Naive thymus-derived CD8-positive, alpha-beta T cell (primary cell): ENCODE measurements around the gene PEX5L. TPM values are rescaled to one million over a fixed set of nuclear protein-coding genes. Genes with fewer than 3 reads are reported as not detected.

Source experiments
- ATAC-seq, 2 donors: fragments of 150-1000 bp; cut with Tn5 transposase in 1 of 2; sonication (Bioruptor Pico), chemical (Tn5 transposase) in 1 of 2; 1 replicate in 1 of 2; 2 replicates in 1 of 2; pipeline ENCODE4 v1.10.0; 2021; ENCODE audit warnings: mild to moderate bottlenecking in 2 of 2, moderate library complexity in 2 of 2
- POLR2A ChIA-PET: fragments of 350-600 bp; sonication (Branson Sonifier 250); formaldehyde crosslinking; loops from one replicate; lab custom pipeline; 2021; ENCODE audit warnings: antibody characterized with exemption; lab: Charles Lee
- DNase-seq, 10 donors: peaks; one replicate each; pipeline versions ENCODE4 v3.0.0 to v3.0.0-alpha.2; 2020 to 2022
- H3K27ac Mint-ChIP-seq, 10 donors: one replicate each; pipeline ENCODE4 v1.8.0; 2020 to 2022; ENCODE audit warnings: mild to moderate bottlenecking in 10 of 10, mixed read lengths in 10 of 10, moderate library complexity in 4 of 10, inconsistent platforms in 1 of 10
- H3K27me3 Mint-ChIP-seq, 5 donors: one replicate each; pipeline ENCODE4 v1.8.0; 2021 to 2022; ENCODE audit warnings: mixed read lengths in 5 of 5
- H3K36me3 Mint-ChIP-seq, 3 donors: one replicate each; pipeline ENCODE4 v1.8.0; 2020 to 2022; ENCODE audit warnings: mixed read lengths in 3 of 3, mild to moderate bottlenecking in 2 of 3, inconsistent platforms in 1 of 3
- H3K4me1 Mint-ChIP-seq, 4 donors: one replicate each; pipeline ENCODE4 v1.8.0; 2021 to 2022; ENCODE audit warnings: mixed read lengths in 4 of 4
- H3K4me3 Mint-ChIP-seq, 10 donors: one replicate each; pipeline ENCODE4 v1.8.0; 2020 to 2022; ENCODE audit warnings: mild to moderate bottlenecking in 10 of 10, mixed read lengths in 10 of 10, moderate library complexity in 6 of 10, inconsistent platforms in 1 of 10
- H3K9me3 Mint-ChIP-seq, 9 donors: one replicate each; pipeline ENCODE4 v1.8.0; 2020 to 2022; ENCODE audit warnings: mixed read lengths in 9 of 9, mild to moderate bottlenecking in 3 of 9, inconsistent platforms in 1 of 9, moderate library complexity in 1 of 9
- polyA plus RNA-seq, 3 donors: library from polyadenylated mRNA; unstranded; fragments of 300-500 nt; fragmentation: Illumina TruSeq; gene quantifications; one replicate each; pipeline ENCODE4 v1.2.3, GENCODE V29; 2021
- total RNA-seq, 8 experiments: library from RNA in 2 of 8; stranded (reverse) in 2 of 8; gene quantifications; one replicate each; pipeline ENCODE4 v1.2.3 and lab custom pipeline; 2021 to 2026

Gene PEX5L
- total and polyA plus RNA-seq, 5 experiments from 2014 or later: 0.03 to 0.26 TPM; not detected in 3

GRCh38 chr3:180000500-180000899 is 36.2 kb downstream of the PEX5L start:
- Mint-ChIP-seq H3K27ac (no peak overlapping the region), H3K4me3 (no peak overlapping the region), H3K36me3 (no peaks in the 10 kb centered on the region), H3K27me3 (no peaks in the 10 kb centered on the region), H3K4me1 (no peaks in the 10 kb centered on the region), H3K9me3 (peaks cover 0 to 5% (median 0%) of the 10 kb centered on the region in 9 donors)
- ATAC-seq (no peak), DNase-seq (no peak)
- POLR2A ChIA-PET: no interaction called here

DNA sequence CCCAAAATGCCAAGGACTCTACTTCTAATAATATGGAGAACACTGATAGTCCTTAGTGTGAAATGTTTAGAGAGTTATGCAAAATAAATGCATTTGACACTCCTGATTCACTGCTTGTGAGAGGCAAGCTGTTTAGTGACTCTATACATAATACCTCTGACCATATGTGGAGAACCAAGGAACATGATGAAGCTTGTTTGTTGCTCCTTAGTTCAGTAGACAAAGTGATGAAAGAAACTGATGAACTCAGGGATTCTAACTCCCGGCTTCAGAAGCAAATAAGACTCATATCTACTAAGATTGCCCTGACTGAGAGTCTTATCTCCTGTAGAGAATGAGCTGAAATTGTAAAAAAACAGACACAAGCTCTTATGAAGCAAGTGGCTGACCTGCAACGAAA is 41.3 kb downstream of the PEX5L start:
- Mint-ChIP-seq H3K36me3 (no peaks in the 10 kb centered on the region), H3K27me3 (no peaks in the 10 kb centered on the region), H3K4me1 (no peaks in the 10 kb centered on the region), H3K9me3 (peaks cover 0 to 5% (median 0%) of the 10 kb centered on the region in 9 donors), H3K4me3 (no peak overlapping the region), H3K27ac (no peak overlapping the region)
- ATAC-seq: no peak
- no peak for DNase-seq
- POLR2A ChIA-PET: no interaction called here

DNA sequence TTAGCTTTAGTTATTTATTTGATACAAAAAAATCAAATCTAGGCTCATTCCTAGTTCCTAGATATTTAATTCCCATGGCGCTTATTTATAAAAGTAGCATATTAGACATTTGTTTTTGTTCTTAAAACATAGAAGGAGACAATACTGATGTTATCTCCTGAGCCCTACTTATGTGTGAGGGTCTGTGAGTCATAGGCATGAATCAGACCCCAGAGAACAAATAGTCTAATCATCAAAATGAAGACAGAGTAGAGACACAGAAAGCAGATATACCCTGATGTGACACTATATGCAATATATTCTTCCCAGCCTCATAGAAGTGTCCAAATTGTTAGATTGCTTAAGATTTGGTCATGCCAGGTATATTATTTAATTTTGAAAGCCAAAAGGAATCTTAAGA is 44.9 kb downstream of the PEX5L start:
- H3K4me1 Mint-ChIP-seq: no peaks in the 10 kb centered on the region
- DNase-seq (no peak), ATAC-seq (no peak)
- no peak overlapping the region for H3K27ac Mint-ChIP-seq
- no peaks in the 10 kb centered on the region for H3K36me3 Mint-ChIP-seq
- H3K27me3 Mint-ChIP-seq: peaks cover 0 to 3% (median 0%) of the 10 kb centered on the region in 5 donors
- peaks cover 0 to 5% (median 0%) of the 10 kb centered on the region in 9 donors for H3K9me3 Mint-ChIP-seq
- no peak overlapping the region for H3K4me3 Mint-ChIP-seq
- POLR2A ChIA-PET: no interaction called here

- peaks cover 0 to 1% (median 0%) of the 10 kb centered on the region in 9 donors for H3K9me3 Mint-ChIP-seq
- no peak for DNase-seq
- no peak overlapping the region for H3K4me3 Mint-ChIP-seq
- no peak for ATAC-seq
- no peaks in the 10 kb centered on the region for H3K4me1 Mint-ChIP-seq
- no peaks in the 10 kb centered on the region for H3K36me3 Mint-ChIP-seq
- peaks cover 0 to 3% (median 0%) of the 10 kb centered on the region in 5 donors for H3K27me3 Mint-ChIP-seq
- POLR2A ChIA-PET: no interaction called here
- no peak overlapping the region for H3K27ac Mint-ChIP-seq
Observed at GRCh38 chr3:179991104-179991503, 45.6 kb downstream of the PEX5L start.

DNA sequence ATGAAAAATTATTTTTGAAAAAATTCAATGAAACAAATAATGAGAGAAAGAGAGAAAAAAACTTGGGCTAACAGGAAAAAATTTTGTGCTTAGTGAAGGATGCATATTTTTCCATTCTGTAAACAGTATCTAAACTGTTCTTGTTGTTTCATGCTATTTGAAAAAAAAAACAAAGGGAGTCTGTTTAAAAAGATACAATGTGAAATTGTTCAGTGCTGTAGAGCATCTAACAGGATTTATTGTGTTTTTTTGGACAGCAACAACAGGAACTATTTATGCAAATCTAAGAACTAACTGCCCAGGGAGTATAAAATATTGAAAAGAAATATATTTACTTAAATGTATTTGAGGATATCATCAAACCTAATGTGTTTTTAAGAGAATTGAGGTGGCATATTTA is 55.1 kb downstream of the PEX5L start:
- no peaks in the 10 kb centered on the region for H3K36me3 Mint-ChIP-seq
- H3K27ac Mint-ChIP-seq: no peak overlapping the region
- H3K4me3 Mint-ChIP-seq: no peak overlapping the region
- peaks cover 0 to 8% (median 3%) of the 10 kb centered on the region in 5 donors for H3K27me3 Mint-ChIP-seq
- H3K4me1 Mint-ChIP-seq: no peaks in the 10 kb centered on the region
- DNase-seq (no peak), ATAC-seq (no peak)
- POLR2A ChIA-PET: no interaction called here
- H3K9me3 Mint-ChIP-seq: no peaks in the 10 kb centered on the region

- H3K27ac Mint-ChIP-seq: no peak overlapping the region
- DNase-seq (no peak), ATAC-seq (no peak)
- H3K9me3 Mint-ChIP-seq: no peaks in the 10 kb centered on the region
- H3K36me3 Mint-ChIP-seq: no peaks in the 10 kb centered on the region
- POLR2A ChIA-PET: no interaction called here
- H3K4me1 Mint-ChIP-seq: no peaks in the 10 kb centered on the region
- peaks cover 5 to 23% (median 8%) of the 10 kb centered on the region in 5 donors for H3K27me3 Mint-ChIP-seq
- no peak overlapping the region for H3K4me3 Mint-ChIP-seq
Observed at GRCh38 chr3:179977356-179977755, 59.4 kb downstream of the PEX5L start.

- POLR2A ChIA-PET: no interaction called here
- ATAC-seq: no peak
- Mint-ChIP-seq H3K27me3 (peaks cover 5 to 23% (median 7%) of the 10 kb centered on the region in 5 donors), H3K4me3 (no peak overlapping the region), H3K27ac (no peak overlapping the region), H3K4me1 (no peaks in the 10 kb centered on the region), H3K9me3 (no peaks in the 10 kb centered on the region), H3K36me3 (no peaks in the 10 kb centered on the region)
- no peak for DNase-seq
Observed at GRCh38 chr3:179973931-179974361, 62.8 kb downstream of the PEX5L start.

GRCh38 chr3:179972881-179973423 is 63.8 kb downstream of the PEX5L start:
- H3K27me3 Mint-ChIP-seq: peaks cover 5 to 23% (median 7%) of the 10 kb centered on the region in 5 donors
- H3K4me3 Mint-ChIP-seq: no peak overlapping the region
- H3K36me3 Mint-ChIP-seq: no peaks in the 10 kb centered on the region
- no peak overlapping the region for H3K27ac Mint-ChIP-seq
- H3K4me1 Mint-ChIP-seq: no peaks in the 10 kb centered on the region
- no peak for DNase-seq
- POLR2A ChIA-PET: no interaction called here
- no peaks in the 10 kb centered on the region for H3K9me3 Mint-ChIP-seq
- no peak for ATAC-seq

GRCh38 chr3:179971280-179971679 is 65.5 kb downstream of the PEX5L start:
- no peak overlapping the region for H3K27ac Mint-ChIP-seq
- no peak for DNase-seq
- H3K4me3 Mint-ChIP-seq: no peak overlapping the region
- no peaks in the 10 kb centered on the region for H3K36me3 Mint-ChIP-seq
- POLR2A ChIA-PET: no interaction called here
- no peaks in the 10 kb centered on the region for H3K9me3 Mint-ChIP-seq
- H3K27me3 Mint-ChIP-seq: peaks cover 0 to 23% (median 5%) of the 10 kb centered on the region in 5 donors
- no peaks in the 10 kb centered on the region for H3K4me1 Mint-ChIP-seq
- no peak for ATAC-seq

- H3K27ac Mint-ChIP-seq: no peak overlapping the region
- no peaks in the 10 kb centered on the region for H3K4me1 Mint-ChIP-seq
- no peaks in the 10 kb centered on the region for H3K9me3 Mint-ChIP-seq
- H3K36me3 Mint-ChIP-seq: no peaks in the 10 kb centered on the region
- POLR2A ChIA-PET: no interaction called here
- ATAC-seq (no peak), DNase-seq (no peak)
- H3K4me3 Mint-ChIP-seq: no peak overlapping the region
- peaks cover 0 to 18% (median 2%) of the 10 kb centered on the region in 5 donors for H3K27me3 Mint-ChIP-seq
Observed at GRCh38 chr3:179970746-179971145, 66.0 kb downstream of the PEX5L start.

GRCh38 chr3:179969525-179969924 is 67.2 kb downstream of the PEX5L start:
- H3K4me1 Mint-ChIP-seq: no peaks in the 10 kb centered on the region
- DNase-seq (no peak), ATAC-seq (no peak)
- no peaks in the 10 kb centered on the region for H3K36me3 Mint-ChIP-seq
- POLR2A ChIA-PET: no interaction called here
- no peak overlapping the region for H3K27ac Mint-ChIP-seq
- no peak overlapping the region for H3K4me3 Mint-ChIP-seq
- H3K27me3 Mint-ChIP-seq: peaks cover 0 to 16% (median 3%) of the 10 kb centered on the region in 5 donors
- no peaks in the 10 kb centered on the region for H3K9me3 Mint-ChIP-seq

- ATAC-seq (no peak), DNase-seq (no peak)
- Mint-ChIP-seq H3K4me1 (no peaks in the 10 kb centered on the region), H3K9me3 (no peaks in the 10 kb centered on the region), H3K36me3 (no peaks in the 10 kb centered on the region), H3K27me3 (peaks cover 0 to 9% (median 8%) of the 10 kb centered on the region in 5 donors), H3K27ac (no peak overlapping the region), H3K4me3 (no peak overlapping the region)
- POLR2A ChIA-PET: no interaction called here
Observed at GRCh38 chr3:179967622-179968021, 69.1 kb downstream of the PEX5L start.

GRCh38 chr3:179964890-179965289 is 71.8 kb downstream of the PEX5L start:
- no peaks in the 10 kb centered on the region for H3K36me3 Mint-ChIP-seq
- no peak for DNase-seq
- H3K4me1 Mint-ChIP-seq: peaks cover 0 to 6% (median 2%) of the 10 kb centered on the region in 4 donors
- no peak overlapping the region for H3K4me3 Mint-ChIP-seq
- H3K9me3 Mint-ChIP-seq: peaks cover 0 to 5% (median 0%) of the 10 kb centered on the region in 9 donors
- no peak for ATAC-seq
- peaks cover 10 to 19% (median 15%) of the 10 kb centered on the region in 5 donors for H3K27me3 Mint-ChIP-seq
- H3K27ac Mint-ChIP-seq: no peak overlapping the region
- POLR2A ChIA-PET: no interaction called here
